ENCODE results near the gene SLC6A3. TPM values are rescaled to one million over a fixed set of nuclear protein-coding genes. Genes with fewer than 3 reads are reported as not detected.

Gene SLC6A3
- polyA plus RNA-seq, 3 donors = not detected

GRCh38 chr5:1471997-1472963 is 27.0 kb upstream of the SLC6A3 start:
- Mint-ChIP-seq H3K9me3 (peaks cover 0 to 8% (median 3%) of the 10 kb centered on the region in 7 donors), H3K4me1 (peaks cover 28% of the 10 kb centered on the region)
- H3K36me3 ChIP-seq (replicated peaks in 1 of 2; ENCODE audit: control insufficient read depth in 1 of 2, insufficient read depth in 2 of 2, low read length in 2 of 2) = peaks cover 56 to 90% of the 10 kb centered on the region in 2 donors

More at GRCh38 chr5:1471997-1472963, 27.0 kb upstream of the SLC6A3 start:
- H3K4me2 ChIP-seq (replicated peaks; ENCODE audit: extremely low read depth, low read length, poor library complexity, severe bottlenecking) = no peak overlapping the region
- peak overlapping the region in 1 of 2 donors; percentile 47 for H3K27ac ChIP-seq (ENCODE audit: low read depth in 1 of 2, low read length in 2 of 2)
- peaks cover 0 to 2% (median 0%) of the 10 kb centered on the region in 3 donors for H3K27me3 Mint-ChIP-seq (ENCODE audit: low read depth in 3 of 3)
- no peak for DNase-seq
- H3K36me3 Mint-ChIP-seq = peaks cover 75 to 96% of the 10 kb centered on the region in 2 donors
- H3K4me3 ChIP-seq (replicated peaks in 1 of 3; ENCODE audit: low read depth in 2 of 3, low read length in 3 of 3) = no peak overlapping the region
- intact Hi-C loops (cut with micrococcal nuclease) = loop anchor here (10.0 kb wide), 2 partner anchors 127 to 367 kb away; partner anchors contain the start of gene CLPTM1L (in 1 of the 2)
- no peaks in the 10 kb centered on the region for H4K20me1 ChIP-seq (ENCODE audit: insufficient read depth, low read length)
- no peak for TF ChIP-seq CTCF (IDR thresholded peaks at IDR 0.05)
- peaks cover 4% of the 10 kb centered on the region for H3K79me2 ChIP-seq (ENCODE audit: insufficient read depth, low read length)
- H3K4me1 ChIP-seq (ENCODE audit: control insufficient read depth in 1 of 2, insufficient read depth in 2 of 2, low read length in 2 of 2) = peaks cover 11 to 17% of the 10 kb centered on the region in 2 donors
- no peak overlapping the region for H3K4me3 Mint-ChIP-seq
- peak overlapping the region in 6 of 7 donors; percentile 30 to 87 (median 84) for H3K27ac Mint-ChIP-seq
- no peaks in the 10 kb centered on the region for H3K9me3 ChIP-seq (replicated peaks in 1 of 2; ENCODE audit: control insufficient read depth in 1 of 2, insufficient read depth in 1 of 2, low read length in 2 of 2)
- WGBS (ENCODE audit: insufficient coverage) = 96% methylated on average over 26 of the region's 27 CpGs
- H3K9ac ChIP-seq (ENCODE audit: insufficient read depth, low read length, poor library complexity, severe bottlenecking) = no peak overlapping the region
- no peak overlapping the region for H2AFZ ChIP-seq (ENCODE audit: insufficient read depth, low read depth, low read length, poor library complexity, severe bottlenecking)
- no peaks in the 10 kb centered on the region for H3K27me3 ChIP-seq (ENCODE audit: control insufficient read depth in 2 of 2, insufficient read depth in 2 of 2, low read length in 2 of 2)
